Stomach (tissue), 9 donors: ENCODE results near the gene ITGA1. TPM values are rescaled to one million over a fixed set of nuclear protein-coding genes. Genes with fewer than 3 reads are reported as not detected.

Experiments
- DNase-seq, 2 donors: peaks; one replicate each; pipeline versions ENCODE4 v3.0.0 to v3.0.0-alpha.2; 2013 to 2019
- H3K27ac ChIP-seq, 5 donors: fragments of 200-600 bp in 4 of 5; sonication (generic) in 4 of 5; one replicate each; pipeline ENCODE4 v1.5.1; 2013 to 2019; ENCODE audit warnings: mild to moderate bottlenecking in 1 of 5, moderate library complexity in 1 of 5
- H3K27me3 ChIP-seq, 3 donors: fragments of 200-600 bp; sonication (generic); one replicate each; pipeline ENCODE4 v1.5.1; 2017 to 2019; ENCODE audit warnings: mixed run types in 1 of 3
- H3K36me3 ChIP-seq, 4 donors: fragments of 200-600 bp; sonication (generic); 1 replicate in 3 of 4; 2 replicates in 1 of 4; pipeline ENCODE4 v1.5.1; 2016 to 2019
- H3K4me1 ChIP-seq, 4 donors: fragments of 200-600 bp; sonication (generic); one replicate each; pipeline ENCODE4 v1.5.1; 2016 to 2019
- H3K4me3 ChIP-seq, 4 donors: fragments of 200-600 bp; sonication (generic) in 3 of 4; one replicate each; pipeline ENCODE4 v1.5.1; 2016 to 2019; ENCODE audit warnings: mild to moderate bottlenecking in 1 of 4
- H3K9me3 ChIP-seq, 4 donors: fragments of 200-600 bp; sonication (generic); one replicate each; pipeline ENCODE4 v1.5.1; 2016 to 2019
- CTCF ChIP-seq, 7 experiments: fragments of 450-650 bp in 4 of 7; fragments of 200-600 bp in 3 of 7; sonication (generic) in 3 of 7; IDR thresholded peaks; one replicate each; pipeline ENCODE4 v1.5.1; 2016 to 2019; ENCODE audit warnings: antibody characterized with exemption in 7 of 7, control low read depth in 2 of 7, mild to moderate bottlenecking in 1 of 7
- EP300 ChIP-seq: sonication (generic); formaldehyde crosslinking; IDR thresholded peaks from one replicate; pipeline ENCODE4 v1.6.1; 2017; ENCODE audit warnings: antibody characterized with exemption
- POLR2A ChIP-seq, 4 donors: fragments of 450-650 bp; IDR thresholded peaks; one replicate each; pipeline ENCODE4 v1.6.1; 2016; ENCODE audit warnings: antibody characterized with exemption in 4 of 4, control low read depth in 2 of 4, mild to moderate bottlenecking in 1 of 4, moderate library complexity in 1 of 4
- POLR2AphosphoS5 ChIP-seq, 3 donors: sonication (generic); formaldehyde crosslinking; IDR thresholded peaks; one replicate each; pipeline ENCODE4 v1.6.1; 2016; ENCODE audit warnings: antibody characterized with exemption in 3 of 3
- WGBS, 5 donors: extraction: QIAGEN DNeasy Blood & Tissue Kit in 3 of 5; methylation state at CpG; one replicate each; pipeline versions ENCODE4 v1.1.5 to v1.1.7; 2013 to 2018; 5-methylcytosine and 5-hydroxymethylcytosine counted together
- intact Hi-C: fragments of 100-400 bp; cut with DNase I; formaldehyde crosslinking; loops from one replicate; pipeline ENCODE4 v1.15.1; 2023; ENCODE audit warnings: low total_unique reads
- polyA plus RNA-seq, 3 donors: library from polyadenylated mRNA; stranded (reverse); fragments of 200-250 nt; gene quantifications; one replicate each; pipeline ENCODE4 v1.2.3, GENCODE V29; 2013
- total RNA-seq, 5 donors: library from RNA; depleted of rRNA; stranded (reverse); fragments of >200 nt; gene quantifications; one replicate each; pipeline versions ENCODE4 v1.1.0 to v1.2.3, GENCODE V29; 2014 to 2016
- donor health status: healthy with polysubstance abuse.
- donor health status: Bipolar disorder and iron deficiency.
- donor health status: healthy.

Gene ITGA1
- total and polyA plus RNA-seq, 8 donors: 2.7 to 507 (median 77.0) TPM

GRCh38 chr5:52798938-52799337 lies 11.2 kb downstream of the ITGA1 start:
- intact Hi-C loops: no loop called here
- H3K27ac ChIP-seq: peak overlapping the region; percentile 90 to 97 (median 95)
- no peak for DNase-seq
- no peak for TF ChIP-seq POLR2AphosphoS5 (IDR thresholded peaks at IDR 0.05)
- TF ChIP-seq EP300: no peak
- no peaks in the 10 kb centered on the region for H3K9me3 ChIP-seq
- 1 to 15% (median 4%) methylated on average over 3 of the region's 3 CpGs for WGBS, 5 donors
- peaks cover 0 to 12% (median 5%) of the 10 kb centered on the region in 4 donors for H3K36me3 ChIP-seq
- peak overlapping the region; percentile 58 to 72 (median 60) for H3K4me3 ChIP-seq
- no peaks in the 10 kb centered on the region for H3K27me3 ChIP-seq
- peaks cover 41 to 86% (median 64%) of the 10 kb centered on the region in 4 donors for H3K4me1 ChIP-seq

GRCh38 chr5:52799358-52799982 lies 11.8 kb downstream of the ITGA1 start:
- TF ChIP-seq POLR2A (IDR thresholded peaks at IDR 0.05) (no peak), CTCF (IDR thresholded peaks at IDR 0.05) (no peak), POLR2AphosphoS5 (IDR thresholded peaks at IDR 0.05) (no peak), EP300 (no peak)
- DNase-seq: peak; percentile 38 to 86
- Histone ChIP-seq H3K9me3 (no peaks in the 10 kb centered on the region), H3K27me3 (no peaks in the 10 kb centered on the region), H3K27ac (peak overlapping the region; percentile 90 to 97 (median 95)), H3K36me3 (peaks cover 0 to 12% (median 5%) of the 10 kb centered on the region in 4 donors), H3K4me1 (peaks cover 46 to 86% (median 66%) of the 10 kb centered on the region in 4 donors), H3K4me3 (peak overlapping the region; percentile 58 to 72 (median 60))
- WGBS, 5 donors: 0 to 1% (median 0%) methylated on average over 19 of the region's 19 CpGs
- intact Hi-C loops: no loop called here

GRCh38 chr5:52799983-52800393 lies 12.3 kb downstream of the ITGA1 start:
- Histone ChIP-seq H3K4me1 (peaks cover 49 to 85% (median 68%) of the 10 kb centered on the region in 4 donors), H3K36me3 (peaks cover 0 to 12% (median 5%) of the 10 kb centered on the region in 4 donors), H3K27ac (peak overlapping the region; percentile 90 to 97 (median 95)), H3K27me3 (no peaks in the 10 kb centered on the region), H3K4me3 (peak overlapping the region; percentile 58 to 72 (median 60)), H3K9me3 (no peaks in the 10 kb centered on the region)
- intact Hi-C loops: no loop called here
- 0 to 1% (median 0%) methylated on average over 30 to 34 of the region's 34 CpGs for WGBS, 5 donors
- peak; percentile 96 to 98 for DNase-seq
- TF ChIP-seq POLR2AphosphoS5 (IDR thresholded peaks at IDR 0.05): peak; percentile 85 to 93 (median 87)
- TF ChIP-seq POLR2A (IDR thresholded peaks at IDR 0.05): peak in 2 of 4 donors; percentile 39 to 62
- no peak for TF ChIP-seq CTCF (IDR thresholded peaks at IDR 0.05)
- no peak for TF ChIP-seq EP300

DNA sequence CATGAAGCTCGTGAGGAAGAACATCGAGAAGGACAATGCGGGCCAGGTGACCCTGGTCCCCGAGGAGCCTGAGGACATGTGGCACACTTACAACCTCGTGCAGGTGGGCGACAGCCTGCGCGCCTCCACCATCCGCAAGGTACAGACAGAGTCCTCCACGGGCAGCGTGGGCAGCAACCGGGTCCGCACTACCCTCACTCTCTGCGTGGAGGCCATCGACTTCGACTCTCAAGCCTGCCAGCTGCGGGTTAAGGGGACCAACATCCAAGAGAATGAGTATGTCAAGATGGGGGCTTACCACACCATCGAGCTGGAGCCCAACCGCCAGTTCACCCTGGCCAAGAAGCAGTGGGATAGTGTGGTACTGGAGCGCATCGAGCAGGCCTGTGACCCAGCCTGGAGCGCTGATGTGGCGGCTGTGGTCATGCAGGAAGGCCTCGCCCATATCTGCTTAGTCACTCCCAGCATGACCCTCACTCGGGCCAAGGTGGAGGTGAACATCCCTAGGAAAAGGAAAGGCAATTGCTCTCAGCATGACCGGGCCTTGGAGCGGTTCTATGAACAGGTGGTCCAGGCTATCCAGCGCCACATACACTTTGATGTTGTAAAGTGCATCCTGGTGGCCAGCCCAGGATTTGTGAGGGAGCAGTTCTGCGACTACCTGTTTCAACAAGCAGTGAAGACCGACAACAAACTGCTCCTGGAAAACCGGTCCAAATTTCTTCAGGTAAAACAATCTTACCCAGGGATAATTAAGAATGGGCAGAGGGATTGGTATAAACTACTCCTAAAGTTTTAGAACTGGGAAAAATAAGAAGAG lies 12.9 kb downstream of the ITGA1 start:
- H3K9me3 ChIP-seq: no peaks in the 10 kb centered on the region
- peak; percentile 73 to 86 for DNase-seq
- WGBS, 5 donors: 1 to 3% (median 1%) methylated on average over 16 to 31 of the region's 31 CpGs
- H3K36me3 ChIP-seq: peaks cover 0 to 12% (median 5%) of the 10 kb centered on the region in 4 donors
- intact Hi-C loops: no loop called here
- H3K4me1 ChIP-seq: peaks cover 49 to 86% (median 70%) of the 10 kb centered on the region in 4 donors
- no peak for TF ChIP-seq CTCF (IDR thresholded peaks at IDR 0.05)
- TF ChIP-seq POLR2A (IDR thresholded peaks at IDR 0.05): no peak
- no peak for TF ChIP-seq EP300
- peak; percentile 8 to 81 (median 74) for TF ChIP-seq POLR2AphosphoS5 (IDR thresholded peaks at IDR 0.05)
- peak overlapping the region; percentile 90 to 97 (median 95) for H3K27ac ChIP-seq
- no peaks in the 10 kb centered on the region for H3K27me3 ChIP-seq
- peak overlapping the region; percentile 58 to 72 (median 60) for H3K4me3 ChIP-seq
